Mesothelial cell of epicardium (in vitro differentiated cells): ENCODE results near the gene CNIH2. TPM values are rescaled to one million over a fixed set of nuclear protein-coding genes. Genes with fewer than 3 reads are reported as not detected.
A peak's percentile ranks its signal among the peaks of the same experiment; 100 is the strongest.
"Not testable (repeated sequence)": the region's sequence is repeated elsewhere in the genome, so short reads cannot be mapped to it uniquely, and the experiment has no call there.

ENCODE experiments used
- DNase-seq, 2 experiments: peaks; one replicate each; pipeline ENCODE4 v3.0.0; 2021; ENCODE audit warnings: low spot score in 2 of 2; ENCODE audit not compliant: unreplicated experiment in 2 of 2
- H3K27ac Mint-ChIP-seq: 2 replicates; pipeline ENCODE4 v1.8.0; 2021; ENCODE audit warnings: mixed read lengths
- H3K27me3 Mint-ChIP-seq: 2 replicates; pipeline ENCODE4 v1.8.0; 2021; ENCODE audit warnings: low read depth, mixed read lengths
- H3K36me3 Mint-ChIP-seq: 2 replicates; pipeline ENCODE4 v1.8.0; 2021; ENCODE audit warnings: mixed read lengths
- H3K4me1 Mint-ChIP-seq: 2 replicates; pipeline ENCODE4 v1.8.0; 2021; ENCODE audit warnings: mixed read lengths
- H3K4me3 Mint-ChIP-seq: 2 replicates; pipeline ENCODE4 v1.8.0; 2021; ENCODE audit warnings: mild to moderate bottlenecking, moderate library complexity, mixed read lengths
- H3K9me3 Mint-ChIP-seq: 2 replicates; pipeline ENCODE4 v1.8.0; 2021; ENCODE audit warnings: mixed read lengths
- CTCF ChIP-seq: fragments of 200-600 bp; sonication (generic); IDR thresholded peaks from one replicate; pipeline ENCODE4 v1.5.0; 2021; ENCODE audit warnings: antibody characterized with exemption; ENCODE audit not compliant: unreplicated experiment
- total RNA-seq: library from RNA; stranded (reverse); gene quantifications from 3 replicates; pipeline ENCODE4 v1.2.1, GENCODE V29; 2021

Gene CNIH2
- total RNA-seq, 1 donor from 2014 or later: 10.2 TPM

GRCh38 chr11:66274219-66274618 lies 3.8 kb upstream of the CNIH2 start:
- H3K27ac Mint-ChIP-seq: no peak overlapping the region
- H3K9me3 Mint-ChIP-seq: no peaks in the 10 kb centered on the region
- H3K4me1 Mint-ChIP-seq: peaks cover 14% of the 10 kb centered on the region
- H3K4me3 Mint-ChIP-seq: no peak overlapping the region
- DNase-seq: no peak
- no peak for TF ChIP-seq CTCF
- H3K36me3 Mint-ChIP-seq: peaks cover 24% of the 10 kb centered on the region
- H3K27me3 Mint-ChIP-seq: no peaks in the 10 kb centered on the region

GRCh38 chr11:66275396-66275795 lies 2.6 kb upstream of the CNIH2 start:
- no peak for TF ChIP-seq CTCF
- peaks cover 7% of the 10 kb centered on the region for H3K4me1 Mint-ChIP-seq
- H3K36me3 Mint-ChIP-seq: peaks cover 24% of the 10 kb centered on the region
- no peak overlapping the region for H3K4me3 Mint-ChIP-seq
- peaks cover 4% of the 10 kb centered on the region for H3K27me3 Mint-ChIP-seq
- no peak overlapping the region for H3K27ac Mint-ChIP-seq
- no peaks in the 10 kb centered on the region for H3K9me3 Mint-ChIP-seq
- DNase-seq: no peak

GRCh38 chr11:66275984-66276612 lies 1.9 kb upstream of the CNIH2 start:
- Mint-ChIP-seq H3K4me1 (peaks cover 7% of the 10 kb centered on the region), H3K27me3 (peaks cover 7% of the 10 kb centered on the region), H3K9me3 (no peaks in the 10 kb centered on the region), H3K36me3 (peaks cover 21% of the 10 kb centered on the region), H3K4me3 (no peak overlapping the region), H3K27ac (no peak overlapping the region)
- no peak for DNase-seq
- TF ChIP-seq CTCF: no peak

- not testable (repeated sequence) for H3K27ac Mint-ChIP-seq, H3K27me3 Mint-ChIP-seq, H3K9me3 Mint-ChIP-seq, H3K4me1 Mint-ChIP-seq, H3K4me3 Mint-ChIP-seq, DNase-seq
- H3K36me3 Mint-ChIP-seq: peaks cover 21% of the 10 kb centered on the region
Observed at GRCh38 chr11:66276619-66277018, 1.4 kb upstream of the CNIH2 start.

- H3K27ac Mint-ChIP-seq, DNase-seq, H3K4me1 Mint-ChIP-seq, H3K9me3 Mint-ChIP-seq, H3K27me3 Mint-ChIP-seq: not testable (repeated sequence)
- Mint-ChIP-seq H3K36me3 (peaks cover 17% of the 10 kb centered on the region), H3K4me3 (peak overlapping the region; percentile 44)
Observed at GRCh38 chr11:66277064-66277463, 911 bp upstream of the CNIH2 start.

GRCh38 chr11:66278363-66279091 lies 552 bp downstream of the CNIH2 start:
- Mint-ChIP-seq H3K27ac (no peak overlapping the region), H3K9me3 (no peaks in the 10 kb centered on the region), H3K27me3 (peaks cover 8% of the 10 kb centered on the region), H3K4me3 (peak overlapping the region; percentile 64), H3K4me1 (peaks cover 7% of the 10 kb centered on the region), H3K36me3 (peaks cover 9% of the 10 kb centered on the region)
- TF ChIP-seq CTCF: no peak
- no peak for DNase-seq
